ENCODE measurements around the gene CYP26C1. TPM values are rescaled to one million over a fixed set of nuclear protein-coding genes. Genes with fewer than 3 reads are reported as not detected.

CYP26C1 gene
- total RNA-seq, 1 donor from 2014 or later: 0.35 TPM

DNA sequence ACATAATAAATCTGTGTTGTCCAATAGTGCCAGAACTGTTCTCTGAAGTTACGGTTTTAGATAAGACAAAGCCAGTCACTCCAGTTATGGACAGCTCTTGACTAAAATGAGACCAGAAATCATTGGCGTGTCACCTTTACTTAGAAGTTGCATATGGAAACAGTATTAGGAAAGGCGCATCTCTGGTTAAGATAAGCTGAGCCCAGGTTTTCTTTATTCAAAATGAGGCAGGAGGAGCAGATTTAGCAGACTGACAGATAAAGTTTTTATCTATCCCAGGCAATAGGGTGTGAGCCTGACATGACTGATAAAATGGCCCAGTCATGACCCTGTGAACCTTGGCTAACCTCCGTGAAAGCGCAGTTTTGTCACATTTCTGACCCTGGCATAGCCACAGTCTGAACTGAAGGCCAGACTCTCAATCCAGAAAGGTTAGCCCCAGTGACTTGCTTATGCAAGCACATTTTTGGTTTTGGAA is 17.3 kb downstream of the CYP26C1 start:
- TF ChIP-seq, protein P1, sequence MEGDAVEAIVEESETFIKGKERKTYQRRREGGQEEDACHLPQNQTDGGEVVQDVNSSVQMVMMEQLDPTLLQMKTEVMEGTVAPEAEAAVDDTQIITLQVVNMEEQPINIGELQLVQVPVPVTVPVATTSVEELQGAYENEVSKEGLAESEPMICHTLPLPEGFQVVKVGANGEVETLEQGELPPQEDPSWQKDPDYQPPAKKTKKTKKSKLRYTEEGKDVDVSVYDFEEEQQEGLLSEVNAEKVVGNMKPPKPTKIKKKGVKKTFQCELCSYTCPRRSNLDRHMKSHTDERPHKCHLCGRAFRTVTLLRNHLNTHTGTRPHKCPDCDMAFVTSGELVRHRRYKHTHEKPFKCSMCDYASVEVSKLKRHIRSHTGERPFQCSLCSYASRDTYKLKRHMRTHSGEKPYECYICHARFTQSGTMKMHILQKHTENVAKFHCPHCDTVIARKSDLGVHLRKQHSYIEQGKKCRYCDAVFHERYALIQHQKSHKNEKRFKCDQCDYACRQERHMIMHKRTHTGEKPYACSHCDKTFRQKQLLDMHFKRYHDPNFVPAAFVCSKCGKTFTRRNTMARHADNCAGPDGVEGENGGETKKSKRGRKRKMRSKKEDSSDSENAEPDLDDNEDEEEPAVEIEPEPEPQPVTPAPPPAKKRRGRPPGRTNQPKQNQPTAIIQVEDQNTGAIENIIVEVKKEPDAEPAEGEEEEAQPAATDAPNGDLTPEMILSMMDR (IDR thresholded peaks at IDR 0.05): no peak
- Histone ChIP-seq H3K4me3 (no peak overlapping the region), H3K4me1 (peaks cover 26% of the 10 kb centered on the region), H3K9me3 (no peaks in the 10 kb centered on the region), H3K27ac (no peak overlapping the region), H3K36me3 (no peaks in the 10 kb centered on the region), H3K27me3 (peaks cover 50% of the 10 kb centered on the region)
- intact Hi-C loops (cut with DNase I): loop anchor here (10.0 kb wide), 1 partner anchor 217 kb away; no protein-coding TSS in a partner anchor
- ATAC-seq (no peak), DNase-seq (no peak)

DNA sequence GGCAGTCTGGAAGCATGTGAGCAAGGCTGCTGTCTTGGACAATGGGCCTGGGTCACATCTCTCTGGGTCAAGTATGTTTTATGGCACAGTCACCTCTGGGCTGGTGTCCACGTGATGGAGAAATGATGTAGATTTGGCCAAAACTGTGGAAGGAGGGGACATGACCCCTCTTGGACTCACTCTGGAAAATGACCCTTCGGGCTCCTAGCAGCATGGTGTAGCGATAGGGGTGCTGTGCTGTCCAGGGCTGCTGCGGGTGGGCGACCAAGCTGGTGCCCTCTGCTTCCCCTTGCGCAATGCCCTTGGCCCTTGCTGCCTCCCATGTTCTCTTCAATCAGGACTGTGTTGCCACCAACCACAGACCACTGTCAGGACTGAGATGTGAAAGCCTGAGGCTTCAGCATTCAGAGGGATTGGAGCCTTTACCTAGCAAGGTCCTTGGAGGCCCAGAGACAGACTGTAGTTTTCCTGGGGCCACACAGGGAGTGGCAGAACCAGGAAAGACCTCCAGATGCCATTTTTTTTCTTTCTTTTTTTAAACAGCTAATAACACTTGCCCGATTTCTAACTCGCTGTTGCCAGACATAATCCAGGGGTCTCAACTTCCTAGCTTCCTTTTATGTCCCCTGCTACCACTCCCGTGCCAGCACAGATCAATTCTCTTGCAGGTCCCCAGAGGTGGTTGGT is 19.2 kb downstream of the CYP26C1 start:
- Histone ChIP-seq H3K4me1 (peaks cover 7% of the 10 kb centered on the region), H3K4me3 (no peak overlapping the region), H3K9me3 (no peaks in the 10 kb centered on the region), H3K27ac (no peak overlapping the region), H3K27me3 (peaks cover 31% of the 10 kb centered on the region), H3K36me3 (no peaks in the 10 kb centered on the region)
- ATAC-seq: no peak
- DNase-seq: no peak
- intact Hi-C loops (cut with DNase I): loop anchor here (10.0 kb wide), 1 partner anchor 215 kb away; no protein-coding TSS in a partner anchor
- TF ChIP-seq, protein P1 (IDR thresholded peaks at IDR 0.05): no peak

DNA sequence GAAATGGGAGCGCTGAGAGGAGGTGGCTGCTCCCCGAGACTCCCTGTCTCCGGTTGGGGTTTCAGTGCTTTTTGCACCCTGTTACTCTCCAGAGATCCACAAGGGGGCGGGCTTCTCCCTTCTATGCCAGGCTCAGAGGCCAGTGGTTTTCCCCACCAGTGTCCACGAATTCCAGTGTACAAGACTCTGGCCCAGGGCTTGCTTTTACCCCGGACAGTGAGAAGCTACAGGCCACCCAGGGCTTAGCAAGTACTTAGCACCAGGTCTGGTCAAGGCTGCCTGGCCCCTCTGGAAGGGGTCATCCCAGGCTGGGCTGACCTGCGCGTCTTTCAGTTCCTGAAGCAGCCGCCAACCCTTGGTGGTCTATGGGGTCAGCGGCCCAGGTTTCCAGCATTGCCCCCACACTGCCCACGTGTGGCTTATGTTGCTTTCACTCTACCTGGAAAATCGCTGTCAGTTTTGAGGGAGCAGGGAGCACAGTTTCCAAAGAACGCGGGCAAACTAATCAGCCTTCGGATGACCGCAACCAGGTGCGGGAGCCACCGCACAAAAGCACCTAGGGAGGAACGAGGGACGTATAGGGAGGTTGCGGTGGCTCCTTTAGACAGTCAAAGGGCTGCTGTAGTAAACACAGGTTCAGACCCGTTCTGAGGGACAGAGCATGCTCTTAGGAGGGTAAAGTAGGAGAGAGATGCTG is 19.9 kb downstream of the CYP26C1 start:
- DNase-seq (no peak), ATAC-seq (peak; percentile 90)
- H3K36me3 ChIP-seq: no peaks in the 10 kb centered on the region
- H3K4me3 ChIP-seq: no peak overlapping the region
- peaks cover 5% of the 10 kb centered on the region for H3K4me1 ChIP-seq
- H3K9me3 ChIP-seq: no peaks in the 10 kb centered on the region
- H3K27ac ChIP-seq: no peak overlapping the region
- peaks cover 24% of the 10 kb centered on the region for H3K27me3 ChIP-seq
- intact Hi-C loops (cut with DNase I): no loop called here
- TF ChIP-seq, protein P1 (IDR thresholded peaks at IDR 0.05): peak; percentile 82

DNA sequence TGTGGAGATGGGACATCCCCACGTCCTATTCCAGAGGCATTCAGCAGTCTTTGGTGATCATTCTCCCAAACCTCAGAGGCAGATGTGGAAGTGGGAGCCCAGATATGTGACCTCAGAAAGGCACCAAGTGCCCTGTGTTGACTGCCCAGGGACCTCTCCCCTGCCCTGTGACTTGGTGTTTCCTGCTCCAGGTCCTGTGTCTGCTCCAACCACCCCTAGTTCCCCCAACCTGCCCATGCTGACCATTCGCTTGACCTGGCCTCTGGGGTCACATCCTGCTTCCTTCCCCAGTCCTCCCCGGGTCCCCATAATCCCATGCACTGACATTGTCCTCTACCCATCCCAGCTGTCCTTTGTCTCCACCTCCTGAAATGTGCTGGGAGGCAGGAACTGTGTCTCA is 20.7 kb downstream of the CYP26C1 start:
- ATAC-seq: no peak
- TF ChIP-seq, protein P1 (IDR thresholded peaks at IDR 0.05): no peak
- peaks cover 17% of the 10 kb centered on the region for H3K27me3 ChIP-seq
- H3K36me3 ChIP-seq: no peaks in the 10 kb centered on the region
- intact Hi-C loops (cut with DNase I): no loop called here
- no peaks in the 10 kb centered on the region for H3K9me3 ChIP-seq
- no peak for DNase-seq
- no peak overlapping the region for H3K4me3 ChIP-seq
- H3K27ac ChIP-seq: no peak overlapping the region
- peaks cover 5% of the 10 kb centered on the region for H3K4me1 ChIP-seq

DNA sequence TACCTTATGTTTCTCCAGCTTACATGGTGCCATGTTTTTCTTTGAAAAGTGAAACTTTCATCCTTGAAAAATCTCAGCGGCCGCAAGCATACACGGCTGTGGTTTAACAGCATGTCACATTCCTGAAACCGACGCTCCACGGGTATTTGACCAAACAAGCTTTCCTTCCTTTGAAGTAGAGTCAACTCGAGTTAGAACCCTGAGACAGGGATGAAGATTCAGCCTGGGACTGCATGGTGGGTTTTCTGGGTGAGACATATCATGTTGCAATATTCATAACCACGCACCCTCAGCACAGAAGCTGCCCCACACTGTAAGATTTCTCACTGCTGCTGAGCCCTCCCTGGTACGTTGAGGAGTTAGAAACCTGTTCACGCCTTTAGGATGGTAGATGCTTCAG is 21.2 kb downstream of the CYP26C1 start:
- DNase-seq (no peak), ATAC-seq (no peak)
- intact Hi-C loops (cut with DNase I): no loop called here
- Histone ChIP-seq H3K9me3 (no peaks in the 10 kb centered on the region), H3K4me1 (peaks cover 5% of the 10 kb centered on the region), H3K4me3 (no peak overlapping the region), H3K36me3 (no peaks in the 10 kb centered on the region), H3K27me3 (peaks cover 12% of the 10 kb centered on the region), H3K27ac (no peak overlapping the region)
- TF ChIP-seq, protein P1 (IDR thresholded peaks at IDR 0.05): no peak

All from upper lobe of right lung (tissue), 1 donor.